ENCODE data around the gene CAVIN2.

The CAVIN2 gene

DNA sequence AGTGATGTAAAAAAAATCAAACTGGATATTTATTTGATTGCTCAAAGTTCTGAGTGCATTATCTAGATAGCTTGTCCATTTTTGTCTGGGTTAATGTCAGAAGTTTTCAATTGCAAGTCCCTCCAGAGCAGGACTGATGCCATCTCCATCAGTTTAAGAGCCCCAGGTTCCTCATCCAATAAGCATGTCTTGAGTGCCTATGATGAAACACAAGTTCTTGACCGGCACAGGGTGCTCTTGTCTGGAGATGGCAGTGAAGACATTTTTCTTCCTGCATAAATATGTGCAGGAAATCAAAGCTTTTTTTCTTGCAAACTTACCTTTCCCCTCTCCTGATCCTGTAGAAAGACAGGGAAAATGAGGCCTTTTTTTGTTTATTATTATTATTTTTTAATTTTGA is 31.9 kb downstream of the CAVIN2 start:
- no peaks in the 10 kb centered on the region for H3K27me3 ChIP-seq (ENCODE audit: low read depth)
- no peaks in the 10 kb centered on the region for H3K36me3 ChIP-seq (replicated peaks)
- H3K9me3 ChIP-seq: no peaks in the 10 kb centered on the region
- no peak for DNase-seq (ENCODE audit: low spot score in 2 of 2)
- H3K4me3 ChIP-seq: no peak overlapping the region
- no peaks in the 10 kb centered on the region for H3K4me1 ChIP-seq
- in situ Hi-C loops (cut with MboI; ENCODE audit: low sequenced_read_pairs): no loop called here

DNA sequence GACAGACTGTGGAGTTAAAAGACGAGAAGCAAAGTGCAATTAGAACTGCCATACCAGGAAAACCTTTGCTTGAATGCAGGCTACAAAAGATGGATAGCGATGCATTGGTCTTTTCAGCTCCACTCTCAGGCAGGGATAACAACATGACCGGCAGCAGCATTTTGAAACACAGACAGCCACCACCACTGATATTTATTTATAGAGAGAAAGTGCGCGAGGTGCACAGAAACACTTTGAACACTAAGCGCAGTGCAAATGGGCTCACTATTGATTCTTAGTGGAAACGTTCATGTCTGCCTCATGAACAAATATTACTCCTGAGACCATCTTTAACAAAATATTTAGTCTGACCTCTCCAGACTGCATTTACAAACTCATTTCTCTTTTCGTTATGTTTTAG is 32.9 kb downstream of the CAVIN2 start:
- no peaks in the 10 kb centered on the region for H3K4me1 ChIP-seq
- no peaks in the 10 kb centered on the region for H3K27me3 ChIP-seq (ENCODE audit: low read depth)
- H3K9me3 ChIP-seq: no peaks in the 10 kb centered on the region
- DNase-seq (ENCODE audit: low spot score in 2 of 2): no peak
- no peak overlapping the region for H3K4me3 ChIP-seq
- in situ Hi-C loops (cut with MboI; ENCODE audit: low sequenced_read_pairs): loop anchor here (5.0 kb wide), 1 partner anchor 348 kb away; no protein-coding TSS in a partner anchor
- no peaks in the 10 kb centered on the region for H3K36me3 ChIP-seq (replicated peaks)

DNA sequence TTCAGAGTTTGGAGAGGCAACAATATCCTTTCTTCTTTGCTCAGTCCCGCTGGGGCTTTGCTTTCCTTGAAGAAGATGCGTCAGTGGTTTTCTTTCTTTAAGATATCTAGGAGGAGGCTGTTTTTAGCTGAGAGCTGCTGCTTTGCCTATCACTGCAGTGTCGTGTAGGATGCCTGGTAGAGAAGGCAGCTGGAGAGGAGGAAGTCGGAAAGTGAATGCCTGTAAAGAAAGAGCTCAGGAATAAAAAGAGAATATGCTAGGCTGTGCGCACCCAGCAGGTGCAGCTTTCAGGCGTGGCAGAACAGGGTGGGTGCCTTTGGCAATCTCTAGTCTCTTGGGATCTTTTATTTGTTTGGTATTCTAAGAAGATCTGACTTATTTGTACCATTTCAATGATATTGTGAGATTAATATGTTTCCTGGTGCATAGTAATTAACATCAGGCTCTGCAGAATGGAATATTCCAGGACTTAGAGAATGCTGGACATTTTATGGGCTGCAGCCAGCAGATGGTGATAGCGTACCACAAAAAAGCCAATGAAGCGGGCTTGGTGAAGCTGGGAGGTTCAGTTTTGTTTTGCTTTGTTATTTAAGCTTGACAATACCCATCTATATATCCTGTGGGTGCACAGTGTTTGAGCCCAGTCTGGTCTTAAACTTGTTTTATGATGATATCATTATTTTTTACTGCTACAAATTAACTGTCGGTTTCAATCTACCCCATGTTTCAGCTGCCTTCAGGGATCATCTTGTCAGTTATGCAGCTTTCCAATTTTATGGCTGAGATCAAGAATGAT is 34.9 kb downstream of the CAVIN2 start:
- Histone ChIP-seq H3K27me3 (ENCODE audit: low read depth) (no peaks in the 10 kb centered on the region), H3K4me3 (no peak overlapping the region), H3K36me3 (replicated peaks) (no peaks in the 10 kb centered on the region), H3K4me1 (no peaks in the 10 kb centered on the region), H3K9me3 (no peaks in the 10 kb centered on the region)
- in situ Hi-C loops (cut with MboI; ENCODE audit: low sequenced_read_pairs): loop anchor here (5.0 kb wide), 1 partner anchor 350 kb away; no protein-coding TSS in a partner anchor
- DNase-seq (ENCODE audit: low spot score in 2 of 2): peak; percentile 73 to 76

DNA sequence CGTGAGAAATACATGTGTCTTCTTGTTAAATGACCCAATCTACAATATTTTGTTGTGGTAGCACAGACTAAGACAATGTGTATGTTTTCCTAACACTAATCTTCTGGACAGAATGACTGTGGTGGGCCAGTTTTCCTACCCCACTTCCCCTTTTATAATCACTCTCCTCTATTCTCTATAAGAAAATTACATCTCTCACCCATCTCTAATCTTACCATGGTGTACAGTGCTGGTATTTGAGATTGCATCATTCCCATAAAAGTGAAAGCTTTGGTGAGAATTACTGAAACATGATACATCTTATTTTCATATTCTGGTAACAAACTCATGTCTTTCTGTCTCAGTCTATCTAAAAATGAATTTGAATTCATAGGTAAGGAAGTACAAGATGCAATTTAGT is 40.5 kb downstream of the CAVIN2 start:
- Histone ChIP-seq H3K27me3 (ENCODE audit: low read depth) (no peaks in the 10 kb centered on the region), H3K9me3 (no peaks in the 10 kb centered on the region), H3K4me1 (peaks cover 7% of the 10 kb centered on the region), H3K36me3 (replicated peaks) (no peaks in the 10 kb centered on the region), H3K4me3 (no peak overlapping the region)
- in situ Hi-C loops (cut with MboI; ENCODE audit: low sequenced_read_pairs): loop anchor here (10.0 kb wide), 1 partner anchor 252 kb away; no protein-coding TSS in a partner anchor
- DNase-seq (ENCODE audit: low spot score in 2 of 2): no peak

DNA sequence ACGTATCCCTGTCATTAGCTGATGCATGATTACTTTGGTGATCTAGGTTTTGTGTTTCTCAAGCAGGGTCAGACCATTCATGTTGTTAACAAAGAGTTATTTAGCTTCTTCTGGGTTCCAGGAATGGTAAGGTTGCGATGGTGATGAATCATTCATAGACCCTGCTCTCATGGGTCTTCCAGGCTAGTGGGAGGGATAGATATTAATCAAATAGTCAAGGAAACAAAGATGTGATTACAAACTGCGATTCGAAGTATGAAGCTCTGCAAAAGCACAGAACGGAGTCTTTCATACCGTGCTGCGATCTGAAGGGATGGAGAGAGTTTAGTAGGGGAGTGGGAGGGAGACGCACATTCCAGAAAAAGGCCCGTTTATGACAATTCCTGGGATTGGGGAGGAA is 42.1 kb downstream of the CAVIN2 start:
- in situ Hi-C loops (cut with MboI; ENCODE audit: low sequenced_read_pairs): loop anchor here (10.0 kb wide), 1 partner anchor 250 kb away; no protein-coding TSS in a partner anchor
- peaks cover 7% of the 10 kb centered on the region for H3K4me1 ChIP-seq
- H3K36me3 ChIP-seq (replicated peaks): no peaks in the 10 kb centered on the region
- DNase-seq (ENCODE audit: low spot score in 2 of 2): no peak
- no peaks in the 10 kb centered on the region for H3K9me3 ChIP-seq
- H3K4me3 ChIP-seq: no peak overlapping the region
- no peaks in the 10 kb centered on the region for H3K27me3 ChIP-seq (ENCODE audit: low read depth)

DNA sequence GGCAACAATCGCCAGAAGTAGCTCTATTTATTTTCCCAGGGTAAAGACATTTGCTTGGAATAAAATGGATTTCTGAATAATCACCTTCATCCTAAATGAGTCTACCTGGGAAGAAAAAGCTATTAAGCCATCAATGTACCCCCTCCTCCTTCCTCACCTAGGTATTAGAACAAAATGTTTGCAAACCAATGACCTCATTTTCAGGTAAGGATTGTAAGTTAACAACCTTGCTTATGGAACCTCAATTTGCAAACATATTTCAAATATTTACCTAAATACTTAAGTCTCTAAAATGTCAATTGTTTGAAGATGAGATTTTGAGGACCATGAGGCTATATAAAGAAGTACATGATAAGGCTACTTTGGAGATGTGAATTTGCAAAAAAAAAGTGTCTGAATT is 43.9 kb downstream of the CAVIN2 start:
- Histone ChIP-seq H3K27me3 (ENCODE audit: low read depth) (no peaks in the 10 kb centered on the region), H3K9me3 (no peaks in the 10 kb centered on the region), H3K4me3 (no peak overlapping the region), H3K4me1 (peaks cover 7% of the 10 kb centered on the region), H3K36me3 (replicated peaks) (no peaks in the 10 kb centered on the region)
- in situ Hi-C loops (cut with MboI; ENCODE audit: low sequenced_read_pairs): loop anchor here (10.0 kb wide), 1 partner anchor 248 kb away; no protein-coding TSS in a partner anchor
- no peak for DNase-seq (ENCODE audit: low spot score in 2 of 2)

DNA sequence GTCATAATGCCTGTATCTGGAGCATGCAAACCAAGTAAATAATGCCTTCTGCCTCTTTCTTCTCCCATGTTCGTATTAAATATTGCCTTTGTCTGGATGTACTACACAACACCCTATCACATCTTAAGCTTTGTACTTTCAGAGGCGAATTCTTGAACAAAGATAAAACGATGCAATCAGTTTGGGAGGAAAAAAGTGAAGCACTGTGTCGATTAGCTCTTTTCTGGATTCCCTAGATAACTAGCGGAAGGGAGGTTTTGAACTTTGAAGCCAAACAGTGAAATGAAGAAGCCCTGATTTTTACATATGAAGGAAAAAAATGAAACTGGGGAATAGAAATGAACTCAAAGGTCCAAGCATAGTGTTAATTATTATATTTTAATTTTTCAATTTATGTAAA is 44.7 kb downstream of the CAVIN2 start:
- no peaks in the 10 kb centered on the region for H3K36me3 ChIP-seq (replicated peaks)
- in situ Hi-C loops (cut with MboI; ENCODE audit: low sequenced_read_pairs): loop anchor here (10.0 kb wide), 1 partner anchor 247 kb away; no protein-coding TSS in a partner anchor
- H3K9me3 ChIP-seq: no peaks in the 10 kb centered on the region
- H3K4me3 ChIP-seq: no peak overlapping the region
- no peaks in the 10 kb centered on the region for H3K27me3 ChIP-seq (ENCODE audit: low read depth)
- DNase-seq (ENCODE audit: low spot score in 2 of 2): no peak
- H3K4me1 ChIP-seq: peaks cover 7% of the 10 kb centered on the region

DNA sequence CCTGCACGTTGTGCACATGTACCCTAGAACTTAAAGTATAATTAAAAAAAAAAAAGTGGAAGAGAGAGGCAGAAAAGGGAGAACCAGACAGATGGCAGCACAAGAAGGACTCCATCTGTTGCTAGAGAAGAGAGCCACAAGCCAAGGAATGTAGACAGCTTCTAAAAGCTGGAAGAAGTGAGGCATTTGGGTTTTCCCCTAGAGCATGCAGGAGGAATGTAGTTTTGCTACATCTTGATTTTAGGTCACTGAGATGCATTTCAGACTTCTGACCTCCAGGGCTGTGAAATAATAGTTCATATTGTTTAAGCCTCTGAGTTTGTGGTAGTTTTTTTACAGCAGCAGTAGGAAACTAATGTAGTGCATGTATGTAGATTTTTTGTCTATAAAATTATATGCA is 46.0 kb downstream of the CAVIN2 start:
- Histone ChIP-seq H3K27me3 (ENCODE audit: low read depth) (no peaks in the 10 kb centered on the region), H3K4me3 (no peak overlapping the region), H3K4me1 (peaks cover 6% of the 10 kb centered on the region), H3K36me3 (replicated peaks) (no peaks in the 10 kb centered on the region), H3K9me3 (no peaks in the 10 kb centered on the region)
- no peak for DNase-seq (ENCODE audit: low spot score in 2 of 2)
- in situ Hi-C loops (cut with MboI; ENCODE audit: low sequenced_read_pairs): loop anchor here (10.0 kb wide), 1 partner anchor 246 kb away; no protein-coding TSS in a partner anchor

DNA sequence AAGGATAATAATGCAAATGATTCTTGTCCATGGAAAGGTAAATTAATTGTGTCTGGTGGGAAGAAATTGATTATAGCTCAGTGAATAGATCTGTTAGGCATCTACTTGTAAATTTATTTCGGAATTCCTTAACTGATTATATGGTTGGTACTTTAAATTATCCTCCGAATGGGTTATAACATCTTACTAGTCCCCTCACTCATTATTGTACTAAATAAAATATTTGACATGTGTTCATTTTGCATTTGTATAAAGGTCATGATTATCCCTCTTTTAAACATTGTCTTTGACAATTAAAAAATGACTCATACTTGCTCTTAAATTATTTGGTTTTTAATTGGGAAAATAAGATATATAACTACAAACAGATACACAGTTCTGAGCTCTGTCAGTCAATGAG is 47.4 kb downstream of the CAVIN2 start:
- no peaks in the 10 kb centered on the region for H3K36me3 ChIP-seq (replicated peaks)
- no peaks in the 10 kb centered on the region for H3K9me3 ChIP-seq
- no peak for DNase-seq (ENCODE audit: low spot score in 2 of 2)
- no peak overlapping the region for H3K4me3 ChIP-seq
- H3K27me3 ChIP-seq (ENCODE audit: low read depth): no peaks in the 10 kb centered on the region
- H3K4me1 ChIP-seq: no peaks in the 10 kb centered on the region
- in situ Hi-C loops (cut with MboI; ENCODE audit: low sequenced_read_pairs): no loop called here

DNA sequence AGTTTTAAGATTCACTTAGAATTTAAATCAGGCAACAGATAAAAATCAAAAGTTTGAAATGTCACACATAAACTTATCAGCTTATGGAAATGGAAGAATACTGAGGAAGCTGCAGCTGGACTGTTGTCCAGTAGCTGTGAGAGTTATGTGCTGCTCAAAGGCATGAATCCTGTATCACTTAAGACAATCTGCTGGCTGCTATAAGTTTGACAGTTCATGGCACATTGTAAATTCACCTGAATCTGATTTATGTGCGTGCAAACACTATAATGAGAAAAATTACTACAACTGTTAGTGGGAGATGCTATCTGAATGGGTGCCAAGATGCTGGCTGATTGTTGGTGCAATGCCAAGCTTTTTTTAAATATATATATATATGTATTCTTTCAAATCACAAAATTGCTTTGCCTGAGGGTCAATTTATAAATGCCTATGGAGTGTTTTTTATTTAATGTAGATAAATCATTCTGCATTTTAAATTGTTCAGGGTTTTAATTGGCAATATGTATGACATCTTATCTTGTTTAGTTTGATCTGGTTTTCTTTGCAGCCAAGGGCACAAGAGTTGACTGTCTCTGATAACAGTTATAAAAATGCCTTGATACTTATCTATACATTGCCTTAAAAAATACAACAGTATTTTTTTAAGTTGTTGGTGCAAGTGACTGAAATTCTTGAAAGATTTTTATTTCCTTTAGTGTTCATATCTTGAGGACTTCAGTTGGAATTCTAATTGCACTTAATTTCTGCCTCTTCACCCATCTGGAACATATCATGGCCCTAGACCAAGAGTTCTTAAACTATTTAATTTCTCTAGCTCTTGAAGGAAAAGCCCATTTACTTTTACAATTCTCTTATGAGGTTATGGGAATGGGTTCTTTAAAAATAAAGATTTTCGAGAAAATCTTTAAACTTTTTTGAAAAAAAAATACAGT is 48.7 kb downstream of the CAVIN2 start:
- no peaks in the 10 kb centered on the region for H3K9me3 ChIP-seq
- no peaks in the 10 kb centered on the region for H3K4me1 ChIP-seq
- no peak overlapping the region for H3K4me3 ChIP-seq
- H3K27me3 ChIP-seq (ENCODE audit: low read depth): no peaks in the 10 kb centered on the region
- in situ Hi-C loops (cut with MboI; ENCODE audit: low sequenced_read_pairs): no loop called here
- no peak for DNase-seq (ENCODE audit: low spot score in 2 of 2)
- H3K36me3 ChIP-seq (replicated peaks): no peaks in the 10 kb centered on the region

DNA sequence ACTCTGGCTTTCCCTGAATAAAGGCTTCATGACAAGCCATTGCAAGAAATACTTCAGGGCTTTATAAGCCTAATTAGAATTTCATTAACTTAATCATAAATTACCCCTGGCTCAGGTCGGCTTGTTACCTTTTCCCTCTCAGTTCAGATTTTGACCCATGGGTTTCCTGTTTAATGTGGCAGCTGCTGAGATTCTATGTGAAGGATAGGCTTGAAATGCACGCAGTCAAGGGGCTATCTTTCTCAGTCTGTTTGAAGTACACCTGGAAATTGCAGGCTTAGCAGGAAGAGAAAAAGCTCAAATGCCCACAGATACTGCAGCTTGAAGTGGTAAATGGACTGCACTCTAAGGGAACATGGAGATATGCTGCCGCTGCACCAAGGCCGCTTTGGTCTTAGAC is 49.4 kb downstream of the CAVIN2 start:
- Histone ChIP-seq H3K36me3 (replicated peaks) (no peaks in the 10 kb centered on the region), H3K9me3 (no peaks in the 10 kb centered on the region), H3K4me1 (no peaks in the 10 kb centered on the region), H3K27me3 (ENCODE audit: low read depth) (no peaks in the 10 kb centered on the region), H3K4me3 (no peak overlapping the region)
- DNase-seq (ENCODE audit: low spot score in 2 of 2): no peak
- in situ Hi-C loops (cut with MboI; ENCODE audit: low sequenced_read_pairs): no loop called here

DNA sequence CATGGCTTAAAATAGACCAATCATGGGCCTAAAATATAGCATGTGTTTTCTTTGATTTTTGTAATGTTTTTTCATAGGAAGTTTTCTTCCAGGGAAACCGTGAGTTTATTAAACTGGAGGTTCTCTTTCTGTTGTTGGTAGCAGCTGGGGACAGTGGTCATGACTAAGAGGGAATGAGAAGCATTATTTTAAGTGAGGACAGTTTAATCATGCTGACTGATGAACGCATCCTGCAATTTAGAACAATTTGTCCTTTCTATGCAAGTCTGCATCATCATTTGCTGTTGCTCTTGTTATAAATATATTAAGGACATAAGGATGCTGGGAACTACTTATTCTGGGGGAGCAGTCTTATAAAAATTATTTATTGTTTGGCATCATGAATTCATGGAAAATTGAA is 51.2 kb downstream of the CAVIN2 start:
- no peaks in the 10 kb centered on the region for H3K27me3 ChIP-seq (ENCODE audit: low read depth)
- in situ Hi-C loops (cut with MboI; ENCODE audit: low sequenced_read_pairs): no loop called here
- H3K4me1 ChIP-seq: no peaks in the 10 kb centered on the region
- H3K36me3 ChIP-seq (replicated peaks): no peaks in the 10 kb centered on the region
- no peak for DNase-seq (ENCODE audit: low spot score in 2 of 2)
- no peak overlapping the region for H3K4me3 ChIP-seq
- H3K9me3 ChIP-seq: no peaks in the 10 kb centered on the region

DNA sequence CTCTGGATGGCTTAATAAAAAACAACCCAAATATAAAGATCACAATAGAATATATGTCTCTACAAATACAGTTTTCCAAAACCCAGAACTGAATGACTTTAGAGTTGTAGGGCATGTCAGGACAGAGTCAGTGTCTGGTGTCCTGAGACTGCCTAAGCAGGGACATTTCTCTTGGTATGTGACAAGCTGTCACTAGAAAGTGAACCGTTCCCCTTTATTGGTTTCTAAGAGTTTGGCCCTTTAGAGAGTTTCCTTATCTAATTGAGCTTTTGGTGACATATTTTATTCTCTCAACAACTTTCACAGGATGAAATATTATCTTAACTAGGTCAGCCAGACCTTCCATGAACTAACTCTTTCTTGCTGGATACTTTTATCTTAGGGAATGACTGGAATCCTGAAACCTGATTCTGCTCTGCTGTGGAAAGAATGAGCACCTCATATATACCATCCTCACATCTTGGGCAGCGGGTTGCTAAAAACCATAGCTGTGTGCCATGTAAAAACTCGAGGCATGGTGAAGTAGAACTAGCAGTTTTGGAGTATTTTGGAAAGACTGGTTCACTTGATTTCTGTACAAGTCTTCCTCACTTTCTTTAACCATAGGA is 54.8 kb downstream of the CAVIN2 start:
- Histone ChIP-seq H3K9me3 (no peaks in the 10 kb centered on the region), H3K4me1 (peaks cover 17% of the 10 kb centered on the region), H3K27me3 (ENCODE audit: low read depth) (no peaks in the 10 kb centered on the region), H3K36me3 (replicated peaks) (no peaks in the 10 kb centered on the region), H3K4me3 (no peak overlapping the region)
- in situ Hi-C loops (cut with MboI; ENCODE audit: low sequenced_read_pairs): no loop called here
- DNase-seq (ENCODE audit: low spot score in 2 of 2): no peak

Data from HAP-1 (cell line).